OCI-LY1 (cell line): ENCODE results near the gene BGN.

Source experiments
- EZH2 ChIP-seq: fragments of 200-600 bp; sonication (generic), shearing (Covaris generic); IDR thresholded peaks from 2 replicates; pipeline ENCODE4 v1.8.0; 2017; ENCODE audit warnings: borderline replicate concordance, mixed run types, mild to moderate bottlenecking, antibody characterized with exemption, low read length, moderate library complexity, mixed read lengths
- TF ChIP-seq, protein P1 (sequence below): fragments of 200-600 bp; sonication (generic), shearing (Covaris generic); IDR thresholded peaks from 2 replicates; pipeline ENCODE4 v1.5.1; 2017; ENCODE audit warnings: mild to moderate bottlenecking, antibody characterized with exemption, low read length, moderate library complexity, mixed read lengths

DNA sequence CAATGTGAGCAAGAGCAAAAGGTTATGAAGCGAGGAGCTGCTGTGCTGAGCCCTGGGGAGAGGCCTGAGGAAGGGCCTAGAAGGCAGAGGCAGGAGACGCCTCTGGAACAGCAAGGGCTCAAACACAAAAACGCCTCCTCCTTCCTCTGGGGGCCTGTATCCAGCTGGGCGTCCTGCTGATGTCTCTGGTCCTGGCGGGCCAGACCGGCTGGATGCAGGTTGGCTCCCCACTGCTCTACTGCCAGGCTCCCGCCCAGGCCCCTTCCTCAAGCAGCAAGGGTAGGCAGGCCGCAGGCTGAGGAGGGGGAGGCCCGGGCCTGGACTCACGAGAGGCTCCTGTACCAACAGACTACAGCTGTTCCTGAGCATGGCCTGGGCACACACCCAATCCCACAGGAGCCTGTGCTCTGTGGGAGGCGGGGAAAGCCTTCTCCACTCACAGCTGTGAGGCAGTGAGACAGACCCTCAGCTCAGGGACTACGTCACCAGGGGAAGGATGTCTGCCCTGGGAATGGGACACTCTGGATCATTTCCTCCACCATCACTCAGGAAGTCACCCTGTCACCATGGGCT is 26.7 kb upstream of the BGN start:
- TF ChIP-seq EZH2, result no peak
- TF ChIP-seq, protein P1, sequence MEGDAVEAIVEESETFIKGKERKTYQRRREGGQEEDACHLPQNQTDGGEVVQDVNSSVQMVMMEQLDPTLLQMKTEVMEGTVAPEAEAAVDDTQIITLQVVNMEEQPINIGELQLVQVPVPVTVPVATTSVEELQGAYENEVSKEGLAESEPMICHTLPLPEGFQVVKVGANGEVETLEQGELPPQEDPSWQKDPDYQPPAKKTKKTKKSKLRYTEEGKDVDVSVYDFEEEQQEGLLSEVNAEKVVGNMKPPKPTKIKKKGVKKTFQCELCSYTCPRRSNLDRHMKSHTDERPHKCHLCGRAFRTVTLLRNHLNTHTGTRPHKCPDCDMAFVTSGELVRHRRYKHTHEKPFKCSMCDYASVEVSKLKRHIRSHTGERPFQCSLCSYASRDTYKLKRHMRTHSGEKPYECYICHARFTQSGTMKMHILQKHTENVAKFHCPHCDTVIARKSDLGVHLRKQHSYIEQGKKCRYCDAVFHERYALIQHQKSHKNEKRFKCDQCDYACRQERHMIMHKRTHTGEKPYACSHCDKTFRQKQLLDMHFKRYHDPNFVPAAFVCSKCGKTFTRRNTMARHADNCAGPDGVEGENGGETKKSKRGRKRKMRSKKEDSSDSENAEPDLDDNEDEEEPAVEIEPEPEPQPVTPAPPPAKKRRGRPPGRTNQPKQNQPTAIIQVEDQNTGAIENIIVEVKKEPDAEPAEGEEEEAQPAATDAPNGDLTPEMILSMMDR, result no peak
